ENCODE results near the gene KBTBD4.

Gene KBTBD4

DNA sequence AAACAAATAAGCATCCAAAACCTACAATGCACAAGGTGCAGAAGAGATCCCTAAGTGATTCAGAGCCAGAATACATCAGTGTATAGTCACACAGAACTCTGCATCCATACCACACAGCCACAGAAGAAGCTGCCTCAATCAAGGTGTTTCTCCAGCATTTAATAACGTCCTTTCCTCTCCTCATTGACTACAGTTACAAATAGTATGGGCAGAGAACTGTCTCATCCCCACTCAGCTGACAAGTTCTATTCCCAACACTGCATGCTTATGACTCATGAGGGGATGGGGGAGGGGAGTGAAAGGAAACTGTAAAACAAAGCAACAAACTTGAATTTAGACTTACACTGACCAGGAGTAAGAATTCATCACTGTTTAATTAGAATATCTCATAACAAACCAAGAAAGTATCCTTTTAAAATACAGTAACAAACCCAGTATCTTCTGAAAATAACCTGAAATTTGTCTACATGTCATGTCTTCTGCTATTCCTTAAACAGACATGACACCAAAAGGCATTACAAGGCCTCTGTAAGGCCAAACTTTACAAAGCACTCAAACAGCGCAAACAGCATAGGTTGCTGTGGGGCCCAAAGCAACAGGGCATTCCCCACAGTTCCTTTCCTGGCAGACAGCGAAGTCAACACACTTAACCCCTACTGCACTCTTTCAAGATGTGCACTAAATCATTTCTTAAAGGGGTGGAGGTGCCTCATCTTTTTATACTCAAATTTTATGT lies 55.1 kb downstream of the KBTBD4 start:
- DNase-seq, result peak; percentile 35
